Amniotic stem cell (primary cell): ENCODE data around the gene BNIP1.

Experiments
- DNase-seq: peaks from one replicate; lab custom pipeline; 2025; lab: John Stamatoyannopoulos, UW

Gene BNIP1

DNA sequence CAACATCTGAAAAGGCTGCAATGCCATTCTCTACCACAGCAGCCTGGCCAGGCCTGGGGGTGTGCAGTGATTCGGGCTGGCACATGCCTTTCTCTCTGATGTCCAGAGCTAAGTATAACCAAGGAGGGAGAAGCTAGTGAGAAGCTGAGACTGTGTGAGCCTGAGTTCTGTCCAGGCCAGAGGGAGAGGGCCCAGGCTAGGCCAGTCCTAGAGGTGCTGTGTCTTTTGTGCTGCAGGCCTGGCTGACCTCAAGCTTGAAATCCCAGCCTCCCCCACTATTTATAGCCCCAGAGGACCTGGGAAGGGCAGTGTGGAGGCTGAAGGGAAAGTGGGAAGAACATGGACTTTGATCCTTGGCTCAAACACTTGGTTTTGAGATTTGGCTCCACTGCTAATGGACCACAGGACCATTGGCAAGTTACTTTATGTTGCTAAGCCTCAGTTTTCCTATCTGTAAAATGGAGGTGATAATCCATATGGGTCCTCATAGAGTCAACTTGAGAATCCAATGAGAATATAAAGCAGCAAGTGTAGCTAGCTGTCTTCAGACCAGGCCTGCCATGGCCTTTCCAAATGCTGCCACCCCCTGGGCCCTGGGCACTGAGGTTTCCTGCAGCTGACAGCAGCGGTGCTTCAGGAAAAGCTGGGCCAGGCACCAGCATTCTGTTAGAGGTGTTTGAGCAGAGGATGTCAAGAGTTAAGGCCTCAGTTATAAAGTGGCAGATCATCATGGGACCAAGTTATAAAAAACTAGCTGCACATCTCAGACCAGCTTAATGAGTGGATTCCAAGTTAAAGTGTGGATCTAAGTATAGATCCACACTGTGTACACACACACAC lies 21.1 kb downstream of the BNIP1 start:
- no peak for DNase-seq

DNA sequence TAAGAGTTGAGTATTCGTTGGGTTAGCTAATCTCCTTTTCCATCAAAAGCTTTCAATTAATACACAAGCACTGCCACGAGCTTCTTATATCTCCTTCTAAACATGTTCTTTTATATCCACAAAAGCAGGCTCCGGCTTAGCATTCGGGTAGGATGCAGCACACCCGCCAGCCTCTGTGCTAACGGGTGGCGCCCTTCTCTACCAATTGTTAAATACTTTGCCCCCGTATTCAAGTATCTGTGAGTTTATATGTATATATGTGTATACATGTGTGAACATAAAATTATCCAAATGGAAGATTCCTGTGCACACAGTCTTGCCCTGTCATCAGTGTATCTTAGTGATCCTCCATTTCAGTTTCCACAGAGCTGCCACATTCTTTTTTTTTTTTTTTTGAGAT lies 27.8 kb downstream of the BNIP1 start:
- DNase-seq = no peak

- DNase-seq = no peak
Observed at GRCh38 chr5:173175523-173175922, 31.2 kb downstream of the BNIP1 start.

DNA sequence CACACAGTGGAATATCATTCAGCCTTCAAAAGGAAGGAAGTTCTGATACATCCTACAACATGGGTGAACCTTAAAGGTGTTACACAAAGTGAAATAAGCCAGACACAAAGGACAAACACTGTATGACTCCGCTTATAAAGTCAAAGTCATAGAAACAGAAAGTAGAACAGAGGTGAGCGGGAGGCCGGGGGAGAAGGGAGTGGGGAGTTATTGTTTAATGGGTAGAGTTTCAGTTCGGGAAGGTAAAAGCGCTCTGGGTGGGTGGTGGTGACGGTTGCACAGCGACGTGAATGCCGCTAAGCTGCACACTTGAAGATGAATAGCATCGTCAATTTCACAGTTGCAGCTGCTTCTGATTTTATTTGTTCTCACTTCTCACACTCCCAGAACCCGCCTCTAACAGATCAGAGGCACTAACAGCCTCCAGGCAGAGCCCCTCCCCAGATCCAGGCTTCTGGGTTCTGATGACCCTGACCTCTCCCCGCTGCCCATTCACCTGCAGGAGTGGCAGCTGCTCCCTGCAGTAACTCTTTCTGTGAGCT lies 34.1 kb downstream of the BNIP1 start:
- DNase-seq = no peak

DNA sequence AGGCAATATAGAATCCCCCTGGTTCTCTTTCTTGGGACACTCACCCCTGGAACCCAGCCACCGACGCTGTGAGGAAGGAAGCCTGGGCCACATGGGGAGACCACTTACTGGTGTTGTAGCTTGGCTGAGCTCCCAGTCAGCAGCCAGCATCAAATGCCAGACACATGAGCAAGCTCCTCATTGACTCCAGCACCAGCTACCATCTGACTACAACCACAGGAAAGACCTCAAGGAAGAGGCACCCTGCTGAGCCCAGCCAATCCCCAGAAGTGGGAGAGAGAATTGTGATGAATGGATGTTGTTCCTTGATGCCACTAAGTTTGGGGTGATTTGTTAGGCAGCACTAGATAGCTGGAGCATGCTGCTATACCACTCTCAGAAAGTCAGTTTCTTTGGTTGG lies 36.0 kb downstream of the BNIP1 start:
- DNase-seq = no peak

- no peak for DNase-seq
Observed at GRCh38 chr5:173187054-173187743, 42.9 kb downstream of the BNIP1 start.

DNA sequence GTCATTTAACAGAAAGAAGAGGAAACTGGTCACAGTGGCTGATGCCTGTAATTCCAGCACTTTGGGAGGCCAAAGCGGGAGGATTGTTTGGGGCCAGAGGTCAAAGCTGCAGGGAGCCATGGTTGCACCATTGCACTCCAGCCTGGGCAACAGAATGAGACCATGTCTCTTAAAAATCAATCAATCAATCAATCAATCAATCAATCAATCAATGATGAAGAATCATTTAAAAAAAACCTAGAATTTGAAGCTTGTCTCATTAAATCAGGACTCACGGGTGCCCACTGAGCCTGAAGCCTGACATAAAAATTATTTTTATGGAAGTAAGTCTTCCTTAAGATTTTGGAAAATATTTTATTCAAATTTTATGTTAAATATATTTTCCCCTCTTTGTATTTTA lies 43.9 kb downstream of the BNIP1 start:
- DNase-seq = no peak

- no peak for DNase-seq
Observed at GRCh38 chr5:173191015-173191414, 46.7 kb downstream of the BNIP1 start.

- DNase-seq = no peak
Observed at GRCh38 chr5:173191561-173191960, 47.2 kb downstream of the BNIP1 start.

DNA sequence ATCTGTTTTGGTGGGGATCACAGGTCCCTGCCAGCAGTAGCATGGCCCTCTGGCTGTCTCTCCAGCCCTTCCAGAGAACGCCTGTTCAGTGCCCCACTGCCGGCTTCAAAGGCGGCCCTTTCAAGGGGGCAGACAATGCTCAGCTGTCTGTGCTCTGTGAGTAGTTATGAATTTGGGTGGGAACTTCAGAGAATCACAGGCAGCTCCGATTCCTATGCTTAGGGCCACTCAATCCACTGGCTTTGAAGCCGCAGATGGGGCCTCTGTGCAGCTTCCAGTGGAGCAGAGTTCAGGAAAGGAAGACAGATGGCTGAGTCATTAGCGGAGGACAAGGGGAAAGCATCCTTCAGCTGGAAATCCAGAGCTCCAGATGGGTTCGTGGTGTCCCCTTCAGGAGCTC lies 48.2 kb downstream of the BNIP1 start:
- DNase-seq = no peak

DNA sequence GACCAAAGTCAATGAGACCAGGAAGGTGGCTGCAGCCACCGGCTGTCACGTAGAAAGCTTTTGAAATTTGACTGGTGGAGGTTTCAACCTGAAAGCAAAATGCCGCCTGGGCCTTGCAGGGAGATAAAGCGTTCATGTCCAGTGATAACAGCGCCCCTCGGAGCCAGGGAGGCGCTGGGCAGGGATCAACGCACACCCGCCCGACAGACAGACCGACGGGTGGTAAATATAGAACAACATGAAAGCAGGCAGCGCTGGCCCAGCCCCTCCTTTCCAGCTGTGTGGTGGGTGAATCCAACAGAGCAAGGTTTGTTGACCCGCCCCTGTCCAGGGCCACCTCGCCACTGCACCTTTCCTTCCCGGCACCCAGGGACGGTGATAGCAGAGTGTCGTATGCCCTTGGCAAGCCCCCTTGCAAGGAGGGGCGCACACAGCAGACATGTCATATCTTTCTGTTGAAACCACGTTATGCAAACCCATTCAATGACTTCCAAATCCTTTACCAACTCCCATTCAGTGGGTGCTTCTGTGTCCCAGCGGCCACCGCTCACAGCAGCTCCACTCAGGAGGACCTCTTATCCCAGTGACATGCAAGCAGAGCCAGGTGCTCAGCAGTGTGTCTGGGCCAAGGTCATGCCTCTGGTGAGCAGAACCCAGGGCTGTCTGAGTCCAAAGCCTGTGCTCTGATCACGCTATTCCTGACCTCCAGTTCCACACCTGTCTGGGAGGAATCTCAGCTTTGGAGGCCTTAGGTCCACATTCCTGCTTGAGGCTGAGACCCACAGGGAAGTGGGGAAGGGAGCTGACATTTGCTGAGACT lies 52.0 kb downstream of the BNIP1 start:
- no peak for DNase-seq

- no peak for DNase-seq
Observed at GRCh38 chr5:173197375-173197891, 53.1 kb downstream of the BNIP1 start.

GRCh38 chr5:173198049-173198448 lies 53.7 kb downstream of the BNIP1 start:
- DNase-seq = no peak

DNA sequence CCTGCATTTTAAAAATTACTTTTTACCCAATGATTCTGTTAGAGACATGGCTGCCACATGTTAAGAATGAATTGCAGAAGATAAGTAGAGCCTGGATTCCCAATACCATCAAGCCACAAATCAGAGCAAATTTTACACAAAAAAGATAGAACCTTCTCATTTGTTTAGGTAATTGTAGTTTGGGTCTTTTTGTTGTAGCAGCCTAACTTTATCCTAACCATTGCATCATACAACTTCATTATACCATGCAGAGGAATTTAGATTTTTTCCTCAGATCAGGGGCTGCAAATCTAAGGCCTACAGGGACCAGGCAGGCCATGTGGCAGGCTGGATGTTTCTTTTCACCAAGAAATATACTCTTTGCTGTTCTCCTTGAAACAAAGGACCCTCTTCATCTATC lies 56.0 kb downstream of the BNIP1 start:
- DNase-seq = no peak

GRCh38 chr5:173201636-173202265 lies 57.4 kb downstream of the BNIP1 start:
- DNase-seq = peak; percentile 49

GRCh38 chr5:173202266-173202875 lies 58.0 kb downstream of the BNIP1 start:
- DNase-seq = no peak

GRCh38 chr5:173204185-173204979 lies 60.1 kb downstream of the BNIP1 start:
- DNase-seq = no peak

- no peak for DNase-seq
Observed at GRCh38 chr5:173205916-173206315, 61.6 kb downstream of the BNIP1 start.

DNA sequence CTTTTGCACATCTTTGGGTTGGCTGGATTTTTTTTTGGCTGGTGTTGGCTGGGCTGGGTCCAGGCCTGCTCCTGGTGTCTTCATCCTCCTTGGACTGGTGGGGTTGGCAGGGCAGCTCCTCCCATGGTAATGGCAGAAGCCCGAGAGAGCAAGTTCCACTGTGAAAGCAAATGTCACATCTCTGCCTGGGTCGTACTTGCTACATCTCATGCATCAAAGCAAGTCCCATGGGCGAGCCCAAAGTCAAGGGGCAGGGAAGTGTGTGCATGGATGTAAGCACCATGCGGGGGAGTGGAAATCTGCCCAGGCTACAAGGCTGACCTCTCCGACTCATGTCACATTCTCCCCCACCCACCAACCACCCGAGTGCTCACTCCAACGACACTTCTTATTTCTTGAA lies 64.0 kb downstream of the BNIP1 start:
- no peak for DNase-seq

DNA sequence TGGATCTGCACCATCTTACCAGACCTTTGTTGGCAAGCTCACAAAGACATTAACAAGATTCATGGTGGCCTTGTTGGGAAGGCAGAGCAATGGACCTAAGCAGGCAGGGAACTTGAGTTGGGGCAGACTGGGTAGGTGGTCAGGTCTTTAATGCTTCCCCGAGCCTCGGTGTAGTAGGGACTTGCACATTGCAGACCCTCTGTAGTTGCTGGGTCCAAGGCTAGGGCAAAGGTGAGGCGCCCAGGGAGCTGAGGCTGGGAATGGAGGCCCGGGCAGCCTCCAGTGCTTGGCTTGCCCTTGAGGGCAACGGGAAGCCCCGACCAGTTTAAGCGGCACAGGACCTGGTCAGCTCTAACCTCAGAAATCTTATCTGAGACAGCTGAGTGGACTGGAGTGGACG lies 66.5 kb downstream of the BNIP1 start:
- no peak for DNase-seq
